ENCODE data around the gene HOXB2. TPM values are rescaled to one million over a fixed set of nuclear protein-coding genes. Genes with fewer than 3 reads are reported as not detected.
"Not testable (repeated sequence)": the region's sequence is repeated elsewhere in the genome, so short reads cannot be mapped to it uniquely, and the experiment has no call there.

Gene HOXB2
- total RNA-seq, 1 donor from 2014 or later: 0.20 TPM

DNA sequence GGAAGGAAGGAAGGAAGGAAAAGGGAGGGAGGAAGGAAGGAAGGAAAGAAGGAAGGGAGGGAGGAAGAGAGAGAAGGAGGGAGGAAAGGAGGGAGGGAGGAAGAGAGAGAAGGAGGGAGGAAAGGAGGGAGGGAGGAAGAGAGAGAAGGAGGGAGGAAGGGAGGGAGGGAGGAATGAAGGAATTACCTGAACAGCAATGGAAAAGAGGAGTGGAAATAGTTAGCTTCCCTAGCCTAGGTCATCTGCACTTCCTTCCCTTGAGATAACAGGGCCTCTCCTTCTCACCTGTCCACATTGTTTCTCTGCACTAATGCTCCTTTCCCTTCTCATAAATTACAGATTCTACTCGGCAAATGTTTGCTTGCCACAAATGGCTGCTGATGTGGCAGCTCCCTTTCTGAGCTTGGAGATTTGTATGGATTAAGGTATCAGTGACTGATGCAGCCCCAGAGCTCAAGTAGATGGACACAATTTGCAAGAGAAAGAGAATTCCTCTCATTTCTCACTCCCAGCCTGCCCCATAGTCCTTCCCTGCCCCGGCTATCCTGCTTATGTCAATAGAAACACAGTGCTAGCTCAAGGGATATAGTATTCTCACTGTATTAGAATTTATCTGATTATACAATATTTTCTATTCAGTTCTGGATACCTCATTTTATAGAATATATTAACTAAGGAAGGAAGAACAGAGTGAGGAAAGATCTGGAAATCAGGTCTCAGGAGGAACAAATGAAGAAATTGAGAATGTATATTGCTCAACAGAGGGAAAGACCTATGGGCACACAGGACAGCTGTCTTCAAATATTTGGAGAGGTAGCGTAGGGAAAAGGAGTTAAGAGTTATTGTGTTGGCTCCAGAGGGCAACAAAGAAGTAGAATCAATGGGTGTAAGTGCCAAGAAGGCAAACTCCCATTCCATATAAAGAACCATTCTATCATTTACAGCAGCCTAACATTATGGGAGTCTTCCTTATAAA is 28.7 kb downstream of the HOXB2 start:
- DNase-seq (ENCODE audit: low read depth in 2 of 2): no peak

DNA sequence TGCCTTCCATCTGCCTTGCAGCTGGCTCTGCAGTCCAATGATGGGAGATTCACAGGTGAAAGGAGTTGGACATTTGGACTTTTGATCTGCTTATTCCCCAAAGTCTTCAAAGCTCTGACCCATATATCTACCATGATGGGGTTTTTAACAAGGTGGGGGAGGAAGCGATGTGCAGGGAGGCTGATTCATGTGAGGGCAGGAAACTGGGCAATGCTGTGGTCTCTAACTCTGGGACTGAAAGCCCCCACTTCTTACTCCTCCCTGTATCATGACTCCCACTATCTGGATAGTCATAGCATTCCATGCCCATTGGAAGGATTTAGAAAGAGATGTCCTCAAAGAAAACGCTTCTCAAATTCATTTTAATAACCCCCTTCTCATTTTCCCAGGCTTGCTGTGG is 30.4 kb downstream of the HOXB2 start:
- DNase-seq (ENCODE audit: low read depth in 2 of 2): no peak

DNA sequence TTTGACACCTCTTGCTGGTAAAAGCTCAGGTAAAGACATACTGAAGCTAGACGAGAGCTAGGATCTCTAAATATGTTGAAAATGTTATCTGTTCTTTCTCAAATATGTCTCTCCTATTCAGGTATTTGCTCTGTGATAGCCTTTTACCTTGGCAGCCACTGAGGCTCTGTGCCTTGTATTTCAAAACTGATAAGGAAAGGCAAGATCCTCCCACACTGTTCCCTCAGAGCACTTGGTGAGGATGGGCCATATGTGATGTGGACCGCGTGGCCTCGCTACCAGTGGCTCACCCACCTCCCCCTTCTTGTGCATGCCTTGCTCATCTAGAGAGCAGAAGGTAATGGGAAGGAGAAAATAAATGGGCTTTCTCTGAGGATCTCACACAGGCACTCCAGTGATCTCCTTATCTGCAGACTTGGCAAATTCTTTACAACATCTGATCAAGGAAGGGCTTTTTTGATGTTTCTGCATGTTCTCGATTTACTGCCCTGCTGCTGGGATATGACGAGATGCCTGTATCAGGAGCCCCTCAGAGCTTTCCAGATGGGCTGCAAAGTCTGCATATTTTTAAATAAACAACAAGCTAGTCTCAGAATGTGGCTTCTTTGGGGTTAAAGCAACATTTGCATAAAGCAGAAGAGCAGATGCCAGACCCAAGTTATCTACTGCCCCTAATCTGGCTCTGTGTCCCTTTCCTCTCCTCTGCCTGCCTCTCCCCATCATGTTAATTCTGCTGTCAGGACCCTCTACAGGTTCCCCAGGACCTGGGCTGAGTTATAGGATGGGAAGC is 31.0 kb downstream of the HOXB2 start:
- no peak for DNase-seq (ENCODE audit: low read depth in 2 of 2)

DNA sequence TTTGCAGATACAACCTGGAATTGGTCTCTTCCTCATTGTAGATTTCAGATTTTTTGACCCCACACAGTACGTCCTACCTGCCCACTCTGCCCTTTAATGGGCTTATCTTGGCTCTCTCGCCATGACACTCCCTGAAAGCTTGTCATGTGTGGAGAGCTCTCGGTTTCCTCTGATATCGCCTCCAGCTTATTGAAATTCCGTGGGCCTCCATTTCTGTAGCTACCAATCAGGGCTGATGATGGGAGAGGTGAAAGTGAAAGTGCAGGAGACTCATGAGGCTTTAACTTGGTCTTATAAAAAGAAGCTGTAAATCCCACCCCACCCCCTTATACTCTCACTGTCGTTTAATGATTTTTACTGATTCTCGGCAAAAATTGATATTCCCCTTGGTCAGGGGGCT is 31.8 kb downstream of the HOXB2 start:
- DNase-seq (ENCODE audit: low read depth in 2 of 2): peak; percentile 16 to 49

DNA sequence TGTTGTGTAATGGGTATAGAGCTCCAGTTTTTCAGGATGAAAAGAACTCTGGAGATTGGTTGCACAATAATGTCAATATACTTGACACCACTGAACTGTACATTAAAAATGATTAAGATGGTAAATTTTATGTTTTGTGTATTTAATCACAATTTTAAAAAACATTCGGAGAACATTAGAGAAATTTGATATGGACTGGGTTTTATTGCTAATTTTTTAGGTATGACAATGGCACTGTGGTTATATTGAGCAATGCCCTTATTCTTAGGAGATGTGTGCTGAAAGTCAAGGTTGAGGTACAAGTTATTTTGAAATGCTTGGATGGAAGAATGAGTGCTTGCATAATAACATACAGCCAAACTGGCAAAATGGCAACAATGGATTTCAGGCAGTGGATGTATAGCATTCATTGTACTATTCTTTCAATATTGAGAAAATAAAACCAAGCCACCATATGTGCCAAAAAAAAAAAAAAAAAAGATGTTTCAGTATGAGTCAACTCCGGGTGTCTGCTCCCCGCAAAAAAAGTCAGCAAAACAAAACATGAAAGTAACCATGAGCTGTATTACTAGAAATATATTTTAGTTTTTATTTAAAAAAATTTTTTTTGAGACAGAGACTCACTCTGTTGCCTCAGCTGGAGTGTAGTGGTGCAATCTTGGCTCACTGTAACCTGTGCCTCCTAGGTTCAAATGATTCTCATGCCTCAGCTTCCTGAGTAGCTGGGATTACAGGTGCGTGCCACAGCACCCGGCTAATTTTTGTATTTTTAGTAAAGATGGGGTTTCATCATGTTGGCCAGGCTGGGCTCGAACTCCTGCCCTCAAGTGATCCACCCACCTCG is 33.9 kb downstream of the HOXB2 start:
- no peak for DNase-seq (ENCODE audit: low read depth in 2 of 2)

DNA sequence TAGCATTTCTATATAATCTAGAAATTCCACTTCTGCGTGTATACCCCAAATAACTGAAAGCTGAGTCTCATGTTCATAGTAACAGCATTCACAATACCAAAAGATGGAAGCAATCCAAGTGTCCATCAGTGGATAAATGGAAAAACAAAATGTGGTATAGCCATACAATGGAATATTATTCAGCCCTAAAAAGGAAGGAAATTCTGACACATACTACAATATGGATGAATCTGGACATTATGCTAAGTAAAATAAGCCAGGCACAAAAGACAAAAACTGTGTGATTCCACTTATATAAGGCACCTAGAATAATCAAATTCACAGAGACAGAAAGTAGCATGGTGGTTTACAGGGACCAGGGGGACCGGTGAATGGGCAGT is 34.5 kb downstream of the HOXB2 start:
- DNase-seq (ENCODE audit: low read depth in 2 of 2): no peak

DNA sequence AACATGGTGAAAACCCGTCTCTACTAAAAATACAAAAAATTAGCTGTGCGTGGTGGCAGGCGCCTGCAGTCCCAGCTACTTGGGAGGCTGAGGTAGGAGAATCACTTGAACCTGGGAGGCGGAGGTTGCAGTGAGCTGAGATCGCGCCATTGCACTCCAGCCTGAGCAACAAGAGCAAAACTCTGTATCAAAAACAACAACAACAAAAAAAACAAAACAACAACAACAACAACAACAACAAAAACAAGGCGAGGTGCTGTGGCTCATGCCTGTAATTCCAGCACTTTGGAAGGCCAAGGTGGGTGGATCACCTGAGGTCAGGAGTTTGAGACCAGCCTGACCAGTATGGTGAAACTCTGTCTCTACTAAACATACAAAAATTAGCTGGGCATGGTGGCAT is 35.2 kb downstream of the HOXB2 start:
- DNase-seq (ENCODE audit: low read depth in 2 of 2): not testable (repeated sequence)

DNA sequence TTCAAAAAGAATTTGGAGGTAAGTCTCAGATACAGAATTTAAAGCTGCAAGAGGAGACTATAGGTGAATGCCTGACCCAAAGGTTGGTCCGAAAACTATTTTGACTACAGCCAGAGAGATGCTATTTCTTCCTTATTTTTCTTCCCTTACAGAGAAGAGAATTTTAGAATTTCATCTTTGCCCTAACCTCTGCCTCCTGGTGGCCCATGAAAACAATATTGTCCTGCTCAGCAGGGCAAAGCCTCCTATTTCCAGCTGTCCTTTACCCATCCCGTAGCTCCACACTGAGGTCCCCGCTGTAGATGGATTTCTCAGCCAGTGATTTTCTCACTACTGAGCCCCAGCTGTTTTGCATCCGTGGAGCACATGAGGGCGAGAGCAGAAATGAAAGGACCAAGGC is 38.7 kb downstream of the HOXB2 start:
- no peak for DNase-seq (ENCODE audit: low read depth in 2 of 2)

DNA sequence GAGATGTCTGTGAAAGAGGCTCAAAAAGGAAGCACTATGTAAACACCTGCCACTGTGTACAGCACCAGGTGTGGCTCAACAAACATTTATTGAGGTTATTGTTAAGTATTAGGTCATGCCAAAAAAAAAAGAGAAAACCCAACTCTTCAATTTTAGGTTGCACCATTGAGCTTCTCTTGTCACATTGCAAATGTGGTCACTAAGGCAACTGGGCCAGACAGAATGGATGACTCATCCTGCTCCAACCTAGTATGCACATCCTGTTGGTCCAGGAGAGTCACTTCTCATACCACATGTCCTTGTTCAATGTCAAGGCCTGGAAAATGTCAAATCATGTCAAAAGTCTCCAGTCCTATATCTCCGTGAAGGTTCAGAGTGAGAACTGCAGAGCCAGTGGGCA is 39.1 kb downstream of the HOXB2 start:
- peak; percentile 91 to 95 for DNase-seq (ENCODE audit: low read depth in 2 of 2)

DNA sequence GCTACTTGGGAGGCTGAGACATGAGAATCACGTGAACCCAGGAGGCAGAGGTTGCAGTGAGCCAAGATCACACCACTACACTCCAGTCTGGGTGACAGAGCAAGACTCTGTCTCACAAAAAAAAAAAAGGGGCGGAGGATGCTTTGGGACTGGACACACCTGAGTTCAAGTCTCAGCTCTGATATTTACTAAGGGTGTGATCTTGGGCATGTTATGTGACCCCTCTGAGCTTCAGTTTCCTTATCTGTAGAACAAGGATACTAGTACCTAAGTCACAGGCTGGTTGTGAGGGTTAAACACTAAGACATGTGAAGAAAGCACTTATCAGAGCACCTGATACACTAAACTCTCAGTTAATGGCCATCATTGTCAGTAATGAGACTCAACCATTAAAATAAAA is 40.0 kb downstream of the HOXB2 start:
- DNase-seq (ENCODE audit: low read depth in 2 of 2): no peak

DNA sequence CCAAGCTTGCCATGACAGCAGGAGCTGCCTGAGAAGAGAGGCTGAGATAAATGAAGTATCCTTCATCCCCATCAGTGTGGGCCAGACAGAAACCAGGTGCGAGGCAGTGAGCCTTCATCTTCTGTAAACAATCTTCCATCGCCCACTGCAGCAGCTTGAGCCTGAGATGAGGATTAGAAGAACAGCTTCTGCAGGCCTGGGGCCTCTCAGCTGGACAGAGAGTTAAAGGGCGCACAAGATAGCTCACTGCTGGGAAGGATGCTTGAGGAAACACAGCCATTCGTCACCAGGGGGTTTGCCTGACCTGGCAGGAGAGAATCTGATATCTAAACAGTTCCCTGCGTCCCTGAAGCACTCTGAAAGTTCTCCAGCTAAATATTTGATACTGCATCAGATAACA is 41.2 kb downstream of the HOXB2 start:
- no peak for DNase-seq (ENCODE audit: low read depth in 2 of 2)

DNA sequence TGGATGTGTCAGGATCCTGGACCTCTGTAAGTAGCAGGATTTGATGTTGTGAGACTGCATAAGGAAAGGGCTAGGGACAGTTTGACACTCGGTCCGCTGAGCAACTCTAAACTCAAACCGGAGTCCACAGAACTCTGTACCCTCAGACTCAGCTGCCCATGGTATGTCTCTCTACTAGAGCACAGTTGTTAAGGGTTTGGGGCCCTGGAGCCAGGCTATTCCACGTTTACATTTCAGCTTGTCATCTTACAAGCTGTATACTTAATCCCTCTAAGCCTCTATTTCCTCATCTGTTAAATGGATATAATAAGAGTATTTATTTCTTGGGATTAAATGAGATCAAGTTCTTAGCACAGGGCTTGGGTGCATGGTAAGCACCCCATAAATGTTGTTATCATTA is 42.0 kb downstream of the HOXB2 start:
- DNase-seq (ENCODE audit: low read depth in 2 of 2): no peak

DNA sequence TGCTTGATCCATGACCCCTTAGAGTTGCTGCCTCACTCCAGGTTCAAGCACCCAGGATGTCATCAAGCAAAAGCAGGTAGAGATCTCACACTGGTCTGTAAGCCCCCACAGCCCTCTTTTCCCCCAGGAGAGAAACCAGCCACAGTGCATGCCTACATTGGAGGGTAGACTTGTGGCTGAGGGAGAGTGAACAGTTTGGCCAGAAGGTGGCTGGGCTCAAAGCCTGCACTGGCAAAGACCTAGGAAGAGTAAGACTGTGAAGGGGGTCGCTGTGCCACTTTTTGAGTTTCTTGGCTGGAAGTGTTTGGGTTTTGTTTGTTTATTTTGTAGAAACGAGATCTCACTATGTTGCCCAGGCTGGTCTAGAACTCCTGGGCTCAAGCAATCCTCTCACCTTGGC is 42.6 kb downstream of the HOXB2 start:
- no peak for DNase-seq (ENCODE audit: low read depth in 2 of 2)

DNA sequence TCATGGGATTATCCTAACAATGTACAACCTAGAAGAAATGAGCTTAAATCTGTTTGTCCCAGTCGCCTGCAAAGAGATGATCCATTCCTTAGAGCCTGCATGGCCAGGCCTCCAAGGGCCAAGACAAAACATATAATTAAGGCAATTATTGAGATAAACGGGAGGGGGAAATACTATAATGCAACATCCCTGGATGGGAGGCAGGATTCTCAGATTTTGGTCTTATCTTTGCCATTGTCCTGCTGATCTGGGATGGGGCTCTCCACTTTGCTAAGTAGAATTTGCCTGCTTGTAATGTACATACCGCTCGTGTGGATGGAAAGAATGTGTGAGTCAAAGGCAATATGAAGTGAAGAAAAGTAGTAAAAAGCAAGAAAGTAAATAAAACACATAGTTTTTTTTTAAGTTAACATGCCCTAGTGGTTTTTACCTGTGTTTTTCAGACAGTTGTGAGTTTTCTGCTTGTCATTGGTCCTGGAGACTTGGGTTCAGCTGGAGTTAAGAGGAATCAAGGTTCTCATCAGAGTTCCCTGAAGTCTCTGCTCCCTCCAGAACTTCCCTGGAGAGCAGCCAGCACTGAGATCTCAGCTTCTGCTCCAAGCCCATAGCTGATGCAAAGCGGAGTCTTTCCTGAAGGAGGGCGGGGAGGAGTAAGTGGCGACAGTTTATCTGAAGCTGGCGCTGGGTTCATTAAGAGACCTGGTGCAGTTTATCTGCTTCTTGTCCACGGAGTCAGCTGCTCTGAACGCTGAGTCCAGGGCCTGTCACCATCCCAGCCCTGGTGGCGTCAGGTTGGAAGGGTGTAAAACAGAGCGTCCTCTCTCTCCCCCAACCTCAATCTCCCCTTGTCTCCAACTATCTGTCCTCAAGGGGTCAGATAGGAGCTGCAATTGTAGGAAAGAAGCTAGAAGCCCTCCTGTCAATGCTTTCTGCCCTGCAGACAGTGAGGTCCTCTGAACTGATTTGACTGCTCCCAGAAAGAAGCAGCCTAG is 44.2 kb downstream of the HOXB2 start:
- peak; percentile 18 to 39 for DNase-seq (ENCODE audit: low read depth in 2 of 2)

DNA sequence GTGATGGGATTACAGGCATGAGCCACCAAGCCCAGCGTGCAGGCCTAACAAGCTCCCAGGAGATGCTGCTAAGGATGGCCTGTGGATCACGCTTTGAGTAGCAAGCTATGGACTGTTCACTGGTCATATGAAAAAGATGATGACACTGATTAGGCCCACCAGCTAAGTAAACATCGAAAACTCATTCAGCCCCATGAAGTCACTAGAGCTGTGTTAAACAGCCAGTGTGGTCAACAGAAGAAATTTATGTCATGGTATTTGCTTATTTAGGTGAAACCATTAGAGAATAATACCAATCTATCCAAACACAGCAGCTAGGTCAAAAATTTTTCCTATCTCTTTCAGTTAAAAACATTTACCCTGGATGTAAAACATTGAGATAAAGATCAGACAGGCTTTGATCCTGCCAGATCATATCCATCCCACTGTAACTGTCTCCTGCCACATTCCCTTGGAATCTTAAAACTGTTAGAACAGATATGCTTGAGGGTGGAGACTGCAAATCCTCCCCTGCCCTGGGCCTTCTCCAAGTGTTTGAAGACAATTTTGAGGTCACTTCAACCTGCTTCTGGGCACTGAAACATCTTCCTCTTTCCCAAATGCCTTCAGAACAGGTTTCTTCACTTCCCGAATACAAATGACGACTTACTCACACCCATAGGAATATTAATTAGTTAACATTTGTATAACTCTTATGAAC is 45.0 kb downstream of the HOXB2 start:
- DNase-seq (ENCODE audit: low read depth in 2 of 2): no peak

DNA sequence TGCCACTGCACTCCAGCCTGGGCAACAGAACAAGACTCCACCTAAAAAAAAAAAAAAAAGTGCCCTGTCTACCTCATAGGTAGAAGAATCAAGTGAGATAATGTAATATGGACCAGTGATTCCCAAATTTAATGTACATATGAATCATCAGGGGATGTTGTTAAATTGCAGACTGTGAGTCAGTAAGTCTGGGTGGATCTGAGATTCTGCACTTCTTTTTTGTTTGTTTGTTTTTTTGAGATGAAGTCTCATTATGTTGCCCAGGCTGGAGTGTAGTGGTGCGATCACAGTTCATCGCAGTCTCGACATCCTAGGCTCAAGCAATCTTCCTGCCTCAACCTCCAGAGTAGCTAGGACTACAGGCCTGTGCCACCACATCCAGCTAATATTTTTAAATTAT is 45.7 kb downstream of the HOXB2 start:
- DNase-seq (ENCODE audit: low read depth in 2 of 2): peak in 1 of 2 donors; percentile 39

DNA sequence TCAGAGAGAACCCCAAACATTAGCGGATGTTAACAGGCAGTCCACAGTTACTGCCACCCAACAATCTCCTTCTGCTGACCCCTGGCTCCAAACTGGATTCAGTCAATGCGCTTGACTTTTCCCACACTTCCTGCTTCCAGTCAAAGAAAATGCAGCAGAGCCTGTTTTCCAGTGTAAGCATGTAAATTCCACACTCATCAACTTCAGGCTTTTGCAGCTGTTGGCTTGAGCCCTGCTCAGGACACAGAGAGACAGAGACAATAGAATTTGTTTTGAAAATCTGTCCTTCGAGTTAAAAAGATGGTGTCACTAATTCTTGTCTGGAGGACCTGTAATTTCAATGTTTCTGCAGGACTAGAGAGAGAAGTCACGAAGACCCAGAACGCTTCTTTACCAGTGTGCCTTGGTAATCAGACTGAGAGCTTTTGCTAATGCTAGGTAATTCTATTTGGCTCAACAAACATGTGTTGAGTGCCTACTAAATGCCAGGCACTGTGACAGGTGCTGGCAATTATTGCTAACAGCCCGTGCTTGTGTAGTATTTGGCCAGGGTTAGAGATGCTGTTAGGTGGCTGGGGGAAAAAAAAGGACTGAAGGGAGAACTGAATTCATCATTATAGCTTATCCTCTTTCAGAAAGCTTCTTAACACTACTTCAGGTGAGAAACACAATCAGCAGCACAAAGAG is 46.6 kb downstream of the HOXB2 start:
- DNase-seq (ENCODE audit: low read depth in 2 of 2): peak in 1 of 2 donors; percentile 20

DNA sequence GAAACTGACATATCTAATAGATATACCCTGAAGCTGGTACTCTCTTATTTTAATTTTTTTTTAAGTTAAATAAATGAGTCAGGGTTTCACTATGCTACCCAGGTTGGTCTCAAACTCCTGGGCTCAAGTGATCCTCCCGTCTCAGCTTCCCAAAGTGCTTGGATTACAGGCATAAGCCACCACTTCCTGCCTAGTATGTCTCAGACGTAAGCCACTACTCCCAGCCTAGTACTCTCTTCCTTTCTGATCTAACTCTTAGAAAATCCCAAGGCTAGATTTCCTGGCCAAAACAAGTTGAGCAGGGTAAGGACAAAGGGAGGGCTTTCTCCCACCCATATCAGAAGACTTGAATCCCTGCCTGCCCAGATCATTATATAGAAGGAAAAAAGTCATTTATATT is 47.8 kb downstream of the HOXB2 start:
- DNase-seq (ENCODE audit: low read depth in 2 of 2): peak in 1 of 2 donors; percentile 83

DNA sequence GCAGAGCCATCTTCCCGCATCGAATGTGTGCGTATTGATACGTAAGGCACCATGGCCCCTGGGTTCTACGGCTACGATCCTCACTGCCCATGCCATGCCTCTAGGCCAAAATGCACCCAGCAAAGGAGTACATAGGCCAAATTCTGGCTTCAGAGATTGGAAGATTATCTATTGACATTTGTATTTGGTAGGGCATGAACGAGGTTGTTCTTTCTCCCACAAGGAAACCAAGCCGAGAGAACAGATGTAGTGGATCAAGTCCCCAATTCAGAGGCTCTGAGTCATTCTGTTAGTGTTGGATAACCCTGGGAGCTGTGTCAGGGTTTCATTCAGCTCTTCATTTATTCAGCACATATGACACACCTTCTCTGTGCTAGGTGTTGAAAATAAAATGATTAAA is 50.6 kb downstream of the HOXB2 start:
- DNase-seq (ENCODE audit: low read depth in 2 of 2): peak in 1 of 2 donors; percentile 18
